HepG2 (cell line): ENCODE results near the gene ATP2B3. TPM values are rescaled to one million over a fixed set of nuclear protein-coding genes. Genes with fewer than 3 reads are reported as not detected.

Experiments
- BRF2 ChIP-seq: sonication (generic); formaldehyde crosslinking; IDR thresholded peaks from 2 replicates; pipeline ENCODE4 v1.8.1; 2022; ENCODE audit warnings: mild to moderate bottlenecking, missing genetic modification reagents
- CEBPB ChIP-seq: IDR thresholded peaks from 2 replicates; pipeline ENCODE4 v1.6.1; 2011; ENCODE audit warnings: low read depth, low read length, improper control_type of control experiment, borderline replicate concordance
- CERS6 ChIP-seq: sonication (generic); formaldehyde crosslinking; IDR thresholded peaks from 2 replicates; pipeline ENCODE4 v1.5.0; 2020; ENCODE audit warnings: missing genetic modification reagents
- FOXO4 ChIP-seq: sonication (generic); formaldehyde crosslinking; conservative IDR thresholded peaks from 2 replicates; pipeline ENCODE4 v1.8.1; 2023; ENCODE audit warnings: missing genetic modification reagents
- MAFF ChIP-seq: IDR thresholded peaks from 2 replicates; pipeline ENCODE4 v1.6.1; 2011; ENCODE audit warnings: low read depth, low read length, improper control_type of control experiment
- MYC ChIP-seq: sonication (generic); formaldehyde crosslinking; IDR thresholded peaks from 2 replicates; pipeline ENCODE4 v1.9.0; 2021; ENCODE audit warnings: missing genetic modification reagents, borderline replicate concordance
- PHF8 ChIP-seq: sonication (generic); formaldehyde crosslinking; IDR thresholded peaks from 2 replicates; pipeline ENCODE4 v1.5.0; 2020; ENCODE audit warnings: missing genetic modification reagents
- POLR2AphosphoS5 ChIP-seq: IDR thresholded peaks from 2 replicates; pipeline ENCODE4 v1.6.1; 2012; ENCODE audit warnings: low read depth, low read length
- PPARG ChIP-seq: conservative IDR thresholded peaks from 2 replicates; pipeline ENCODE4 v1.6.1; 2016; ENCODE audit warnings: missing biosample characterization, missing genetic modification reagents
- SOX6 ChIP-seq, 2 experiments: fragments of 450-650 bp in 1 of 2; sonication (generic) in 1 of 2; formaldehyde crosslinking in 1 of 2; IDR thresholded peaks; 2 replicates each; pipeline versions ENCODE4 v1.4.0 to v1.6.1; 2017 to 2020; ENCODE audit warnings: antibody characterized with exemption in 1 of 2, mild to moderate bottlenecking in 1 of 2, missing genetic modification reagents in 1 of 2
- SRSF9 ChIP-seq: fragments of 200-400 bp; formaldehyde crosslinking; IDR thresholded peaks from 2 replicates; pipeline ENCODE4 v1.6.1; 2018; ENCODE audit warnings: borderline replicate concordance, mild to moderate bottlenecking, low read depth, low read length; ENCODE audit not compliant: insufficient read depth, poor library complexity, severe bottlenecking
- SYNCRIP ChIP-seq: fragments of 200-400 bp; formaldehyde crosslinking; IDR thresholded peaks from 2 replicates; pipeline ENCODE4 v1.6.1; 2018; ENCODE audit warnings: mild to moderate bottlenecking, low read depth, low read length; ENCODE audit not compliant: insufficient read depth
- ZBTB34 ChIP-seq: sonication (generic); formaldehyde crosslinking; IDR thresholded peaks from 2 replicates; pipeline ENCODE4 v1.8.0; 2022; ENCODE audit warnings: mild to moderate bottlenecking, missing genetic modification reagents
- ZFP37 ChIP-seq: sonication (generic); formaldehyde crosslinking; IDR thresholded peaks from 2 replicates; pipeline ENCODE4 v1.4.0; 2020; ENCODE audit warnings: missing genetic modification reagents, borderline replicate concordance
- ZNF207 ChIP-seq: fragments of 450-650 bp; IDR thresholded peaks from 2 replicates; pipeline ENCODE4 v1.6.1; 2016; ENCODE audit warnings: antibody characterized with exemption, borderline replicate concordance
- ZNF574 ChIP-seq: sonication (generic); formaldehyde crosslinking; IDR thresholded peaks from 2 replicates; pipeline ENCODE4 v1.4.0; 2020; ENCODE audit warnings: missing genetic modification reagents
- ZNF614 ChIP-seq: IDR thresholded peaks from 2 replicates; pipeline ENCODE4 v1.6.1; 2018; ENCODE audit warnings: missing biosample characterization, missing genetic modification reagents, inconsistent platforms, borderline replicate concordance
- ZSCAN22 ChIP-seq: sonication (generic); formaldehyde crosslinking; IDR thresholded peaks from 2 replicates; pipeline ENCODE4 v1.4.0; 2020; ENCODE audit warnings: mild to moderate bottlenecking, missing genetic modification reagents
- polyA plus RNA-seq, 8 experiments: library from polyadenylated mRNA; depleted of rRNA in 3 of 8; stranded (reverse) in 7 of 8; unstranded in 1 of 8; fragments of >200 nt; fragmentation: Illumina TruSeq in 4 of 8; extraction: Trizol in 4 of 8; gene quantifications; 2 replicates each; pipeline versions ENCODE4 v1.2.1 to v1.2.3, GENCODE V29; 2011 to 2016; ENCODE audit warnings: low read depth in 4 of 8, missing spikeins in 1 of 8, mixed read lengths in 1 of 8; ENCODE audit not compliant: insufficient read depth in 1 of 8
- total RNA-seq, 5 experiments: library from RNA; depleted of rRNA; stranded (reverse); fragments of >200 nt; fragmentation: Illumina TruSeq; extraction: Trizol; gene quantifications; 2 replicates each; pipeline ENCODE4 v1.2.3, GENCODE V29; 2016; ENCODE audit warnings: low read depth in 1 of 5
- TF ChIP-seq, protein P1 (sequence below): sonication (generic); formaldehyde crosslinking; IDR thresholded peaks from 2 replicates; pipeline ENCODE4 v1.5.0; 2020; ENCODE audit warnings: missing genetic modification reagents
- TF ChIP-seq, protein P2 (sequence below): sonication (generic); formaldehyde crosslinking; IDR thresholded peaks from 2 replicates; pipeline ENCODE4 v1.4.0; 2020; ENCODE audit warnings: missing genetic modification reagents

The ATP2B3 gene
- total and polyA plus RNA-seq, 2 of the 13 experiments (the other 11 are each of a cell fraction or from before 2014, with no cell fraction given): not detected

DNA sequence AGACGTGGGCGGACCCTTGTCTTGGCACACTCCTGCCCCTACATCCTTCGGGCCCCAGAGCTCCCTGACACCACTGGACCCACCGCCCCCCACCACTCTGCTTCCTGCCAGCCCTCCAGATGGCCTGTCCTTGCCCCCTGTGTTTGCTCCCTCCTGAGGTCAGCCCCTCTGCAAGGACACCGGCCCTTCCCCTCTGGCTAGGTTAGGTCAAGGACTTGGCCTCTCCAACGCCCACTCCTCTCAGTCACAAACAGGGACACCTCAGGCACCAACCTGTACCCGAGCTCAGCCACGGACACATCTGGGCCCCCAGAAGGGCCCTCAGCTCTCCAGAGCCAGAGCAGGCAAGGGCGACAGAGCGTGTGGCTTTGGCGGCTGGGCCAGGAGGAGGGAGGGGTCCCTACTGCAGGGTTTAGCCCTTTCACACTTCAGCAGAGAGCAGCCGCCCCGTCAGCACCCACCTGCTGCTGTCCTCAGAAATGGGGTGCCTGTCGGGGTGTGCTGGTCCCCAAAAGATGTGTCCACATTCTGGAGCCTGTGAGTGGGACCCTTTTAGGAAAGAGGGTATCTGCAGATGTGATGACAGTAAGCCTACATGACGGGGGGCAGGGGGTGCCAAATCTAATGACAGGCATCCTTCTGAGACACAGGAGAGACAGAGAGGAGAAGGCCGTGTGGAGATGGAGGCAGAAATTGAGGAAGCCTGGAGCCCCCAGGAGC, 106.0 kb downstream of the ATP2B3 start (continued):
- TF ChIP-seq ZNF574 (peak; percentile 55), SRSF9 (no peak), ZBTB34 (CRISPR knock-in tag) (no peak), MYC (CRISPR knock-in tag) (peak; percentile 46; the same call in 1 of the 2 replicates), ZFP37 (CRISPR knock-in tag) (no peak), SOX6 (IDR thresholded peaks at IDR 0.05) (no peak), SOX6 (CRISPR knock-in tag; IDR thresholded peaks at IDR 0.05) (peak; percentile 76), ZNF614 (no peak), ZSCAN22 (CRISPR knock-in tag) (no peak), CERS6 (CRISPR knock-in tag) (no peak), FOXO4 (CRISPR knock-in tag) (no peak), CEBPB (no peak), POLR2AphosphoS5 (peak; percentile 84), MAFF (no peak), PHF8 (CRISPR knock-in tag) (peak; percentile 32; the same call in 1 of the 2 replicates), SYNCRIP (no peak), PPARG (CRISPR knock-in tag) (peak; percentile 75), BRF2 (CRISPR knock-in tag) (0 out of 2 replicates have a peak, but pooled peaks have one; percentile 26), ZNF207 (no peak)
- TF ChIP-seq, protein P1, sequence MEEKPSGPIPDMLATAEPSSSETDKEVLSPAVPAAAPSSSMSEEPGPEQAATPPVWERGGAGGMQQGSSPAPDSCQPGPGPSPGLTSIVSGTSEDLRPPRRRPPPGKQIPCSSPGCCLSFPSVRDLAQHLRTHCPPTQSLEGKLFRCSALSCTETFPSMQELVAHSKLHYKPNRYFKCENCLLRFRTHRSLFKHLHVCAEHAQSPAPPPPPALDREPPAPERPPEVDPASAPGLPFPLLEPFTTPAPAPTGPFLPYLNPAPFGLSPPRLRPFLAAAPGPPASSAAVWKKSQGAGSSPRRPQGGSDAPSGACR (CRISPR knock-in tag): no peak
- TF ChIP-seq, protein P2, sequence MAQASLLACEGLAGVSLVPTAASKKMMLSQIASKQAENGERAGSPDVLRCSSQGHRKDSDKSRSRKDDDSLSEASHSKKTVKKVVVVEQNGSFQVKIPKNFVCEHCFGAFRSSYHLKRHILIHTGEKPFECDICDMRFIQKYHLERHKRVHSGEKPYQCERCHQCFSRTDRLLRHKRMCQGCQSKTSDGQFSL (CRISPR knock-in tag): 0 out of 2 replicates have a peak, but pooled peaks have one; percentile 33
